Adrenal gland (tissue), 5 donors: ENCODE results near the gene VIPR2.

ENCODE experiments used
- CTCF ChIP-seq, 6 experiments: fragments of 450-650 bp in 4 of 6; fragments of 200-600 bp in 2 of 6; sonication (generic) in 1 of 6; IDR thresholded peaks; 1 replicate in 5 of 6; 2 replicates in 1 of 6; pipeline versions ENCODE4 v1.5.1 to v1.8.0; 2016 to 2021; ENCODE audit warnings: antibody characterized with exemption in 6 of 6, mild to moderate bottlenecking in 2 of 6, moderate library complexity in 1 of 6
- POLR2A ChIP-seq, 2 donors: fragments of 450-650 bp; IDR thresholded peaks; one replicate each; pipeline ENCODE4 v1.6.1; 2017; ENCODE audit warnings: antibody characterized with exemption in 2 of 2, mild to moderate bottlenecking in 2 of 2, moderate library complexity in 1 of 2
- donor health status: DM: no; HTN: no; CAD: no.

DNA sequence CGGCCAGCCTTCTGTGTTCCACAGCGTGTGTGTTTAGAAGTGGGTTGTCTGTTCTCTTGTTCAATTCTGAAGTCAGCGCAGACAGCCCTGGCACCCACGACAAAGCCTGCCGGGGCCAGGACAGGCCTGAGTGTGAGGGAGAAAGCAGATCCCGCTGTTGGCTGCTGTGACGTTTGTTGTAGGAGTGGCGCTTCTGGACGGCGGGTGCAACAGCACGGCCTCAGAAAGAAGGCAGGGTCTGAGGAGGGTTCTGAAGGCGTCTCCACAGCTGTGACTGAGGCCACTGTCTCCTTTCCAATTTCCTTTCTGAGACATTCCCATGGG lies 76.2 kb downstream of the VIPR2 start:
- TF ChIP-seq CTCF (IDR thresholded peaks at IDR 0.05) (no peak), POLR2A (IDR thresholded peaks at IDR 0.05) (no peak)
